Testis (tissue), 3 donors: ENCODE measurements around the gene SRCAP. TPM values are rescaled to one million over a fixed set of nuclear protein-coding genes. Genes with fewer than 3 reads are reported as not detected.
A peak's percentile ranks its signal among the peaks of the same experiment; 100 is the strongest.

Experiments
- DNase-seq: peaks from one replicate; pipeline ENCODE4 v3.0.0-alpha.2; 2019
- H3K27ac ChIP-seq, 2 donors: fragments of 200-600 bp; sonication (generic); one replicate each; pipeline ENCODE4 v1.5.1; 2019
- H3K27me3 ChIP-seq: fragments of 200-600 bp; sonication (generic); one replicate; pipeline ENCODE4 v1.5.1; 2019
- H3K36me3 ChIP-seq: fragments of 200-600 bp; sonication (generic); one replicate; pipeline ENCODE4 v1.5.1; 2017; ENCODE audit warnings: low read depth; ENCODE audit errors: missing control alignments
- H3K4me1 ChIP-seq: fragments of 200-600 bp; sonication (generic); one replicate; pipeline ENCODE4 v1.5.1; 2019
- H3K4me3 ChIP-seq, 2 donors: fragments of 200-600 bp; sonication (generic); one replicate each; pipeline ENCODE4 v1.5.1; 2017 to 2019
- H3K9me3 ChIP-seq: fragments of 200-600 bp; sonication (generic); one replicate; pipeline ENCODE4 v1.5.1; 2017
- POLR2A ChIP-seq: fragments of 450-650 bp; IDR thresholded peaks from one replicate; pipeline ENCODE4 v1.6.1; 2017; ENCODE audit warnings: antibody characterized with exemption, mild to moderate bottlenecking, moderate library complexity
- WGBS, 2 donors: methylation state at CpG; one replicate each; pipeline ENCODE4 v1.1.5; 2018; 5-methylcytosine and 5-hydroxymethylcytosine counted together
- intact Hi-C: fragments of 100-400 bp; cut with DNase I; formaldehyde crosslinking; loops from one replicate; pipeline ENCODE4 v1.15.1; 2023; ENCODE audit warnings: low total_unique reads
- polyA plus RNA-seq: library from polyadenylated mRNA; stranded (reverse); fragments of 350-450 nt; fragmentation: Illumina TruSeq; extraction: RNeasy Lipid Tissue Mini Kit (QIAGEN cat#74804); gene quantifications from one replicate; pipeline ENCODE4 v1.2.3, GENCODE V29; 2014; ENCODE audit warnings: low read depth, low replicate concordance; ENCODE audit not compliant: insufficient read depth
- small RNA-seq, 2 donors: library from RNA; depleted of rRNA; stranded (forward); fragments of <200 nt; gene quantifications; one replicate each; pipeline ENCODE3, GENCODE V24; 2016
- total RNA-seq, 2 donors: library from RNA; depleted of rRNA; stranded (reverse); fragments of >200 nt; gene quantifications; one replicate each; pipeline ENCODE4 v1.2.3, GENCODE V29; 2016
- TF ChIP-seq, protein P1 (sequence below), 3 experiments: fragments of 450-650 bp in 2 of 3; fragments of 200-600 bp in 1 of 3; sonication (generic) in 1 of 3; IDR thresholded peaks; one replicate each; pipeline ENCODE4 v1.5.1; 2016 to 2019; ENCODE audit warnings: antibody characterized with exemption in 3 of 3, mild to moderate bottlenecking in 2 of 3, moderate library complexity in 1 of 3

The SRCAP gene
- total and polyA plus RNA-seq, 3 donors from 2014 or later = 44.3 to 80.8 (median 74.3) TPM

DNA sequence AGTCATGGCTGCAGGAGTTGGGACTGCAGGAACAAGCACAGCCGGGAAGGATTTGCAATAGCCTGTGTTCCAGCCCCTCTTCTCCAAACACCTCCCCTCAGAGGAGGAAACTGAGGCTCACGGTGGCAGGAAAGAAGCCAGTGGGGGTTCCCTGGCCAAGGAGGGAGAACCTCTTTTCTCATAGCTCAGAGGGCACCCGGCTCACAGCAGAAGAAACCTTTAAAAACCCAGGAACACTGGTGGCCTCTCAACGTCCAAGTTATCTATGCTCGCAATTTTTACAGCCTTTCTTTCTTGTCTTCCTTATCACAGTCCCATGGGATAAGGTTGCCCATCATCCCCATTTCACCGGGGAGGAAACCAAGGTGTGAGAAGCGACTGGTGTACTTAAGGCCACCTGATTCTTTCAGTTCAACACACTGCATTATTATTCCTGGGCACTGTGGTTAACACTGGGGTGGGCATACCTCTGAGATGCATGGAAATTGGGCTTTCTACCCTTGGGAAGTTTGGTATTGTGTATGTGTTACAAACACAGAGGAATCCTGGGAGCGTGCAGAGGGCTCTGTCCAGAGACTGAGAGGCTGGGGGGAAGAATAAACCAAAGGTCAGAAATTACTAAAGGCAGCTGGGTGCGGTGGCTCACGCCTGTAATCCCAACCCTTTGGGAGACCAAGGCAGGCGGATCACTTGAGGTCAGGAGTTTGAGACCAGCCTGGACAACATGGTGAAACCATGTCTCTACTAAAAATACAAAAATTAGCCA is 88.8 kb downstream of the SRCAP start:
- no peak for TF ChIP-seq POLR2A
- TF ChIP-seq, protein P1, sequence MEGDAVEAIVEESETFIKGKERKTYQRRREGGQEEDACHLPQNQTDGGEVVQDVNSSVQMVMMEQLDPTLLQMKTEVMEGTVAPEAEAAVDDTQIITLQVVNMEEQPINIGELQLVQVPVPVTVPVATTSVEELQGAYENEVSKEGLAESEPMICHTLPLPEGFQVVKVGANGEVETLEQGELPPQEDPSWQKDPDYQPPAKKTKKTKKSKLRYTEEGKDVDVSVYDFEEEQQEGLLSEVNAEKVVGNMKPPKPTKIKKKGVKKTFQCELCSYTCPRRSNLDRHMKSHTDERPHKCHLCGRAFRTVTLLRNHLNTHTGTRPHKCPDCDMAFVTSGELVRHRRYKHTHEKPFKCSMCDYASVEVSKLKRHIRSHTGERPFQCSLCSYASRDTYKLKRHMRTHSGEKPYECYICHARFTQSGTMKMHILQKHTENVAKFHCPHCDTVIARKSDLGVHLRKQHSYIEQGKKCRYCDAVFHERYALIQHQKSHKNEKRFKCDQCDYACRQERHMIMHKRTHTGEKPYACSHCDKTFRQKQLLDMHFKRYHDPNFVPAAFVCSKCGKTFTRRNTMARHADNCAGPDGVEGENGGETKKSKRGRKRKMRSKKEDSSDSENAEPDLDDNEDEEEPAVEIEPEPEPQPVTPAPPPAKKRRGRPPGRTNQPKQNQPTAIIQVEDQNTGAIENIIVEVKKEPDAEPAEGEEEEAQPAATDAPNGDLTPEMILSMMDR (IDR thresholded peaks at IDR 0.05) = no peak
- 28 to 35% methylated on average over 11 of the region's 11 CpGs for WGBS, 2 donors
- peak overlapping the region; percentile 93 to 96 for H3K4me3 ChIP-seq
- H3K27me3 ChIP-seq = no peaks in the 10 kb centered on the region
- peak overlapping the region; percentile 77 to 80 for H3K27ac ChIP-seq
- H3K36me3 ChIP-seq = no peaks in the 10 kb centered on the region
- intact Hi-C loops = no loop called here
- no peaks in the 10 kb centered on the region for H3K9me3 ChIP-seq
- H3K4me1 ChIP-seq = peaks cover 17% of the 10 kb centered on the region
- no peak for DNase-seq

Small RNA genes lying within 50 kb of the gene (small RNA-seq; reads per million reads assigned to genes)
- gene RNU6-1043P = 0 reads per million in 2 donors
- 0 reads per million in 2 donors for gene RNU6-416P
- gene SNORA30 = 1.5 to 7.0 reads per million in 2 donors

Other genes starting within 250 kb of the SRCAP start
- 1 to 10 TPM; 2.8 to 5.0 TPM for gene ITGAL, start 226.4 kb upstream of the SRCAP start, total RNA-seq
- 6.7 TPM for gene ITGAL, start 226.4 kb upstream of the SRCAP start, polyA plus RNA-seq
- gene ZNF768, start 172.6 kb upstream of the SRCAP start, total RNA-seq = 10 to 100 TPM; 52.2 to 64.3 TPM
- gene ZNF768, start 172.6 kb upstream of the SRCAP start, polyA plus RNA-seq = 52.3 TPM
- gene ZNF747, start 164.3 kb upstream of the SRCAP start, total RNA-seq = 10 to 100 TPM; 18.7 to 23.3 TPM
- gene ZNF747, start 164.3 kb upstream of the SRCAP start, polyA plus RNA-seq = 13.1 TPM
- gene ZNF764, start 140.8 kb upstream of the SRCAP start, total RNA-seq = 10 to 100 TPM; 21.9 to 23.2 TPM
- 11.3 TPM for gene ZNF764, start 140.8 kb upstream of the SRCAP start, polyA plus RNA-seq
- 10 to 100 TPM; 21.7 to 54.6 TPM for gene ZNF688, start 127.5 kb upstream of the SRCAP start, total RNA-seq
- 38.5 TPM for gene ZNF688, start 127.5 kb upstream of the SRCAP start, polyA plus RNA-seq
- 10 to 100 TPM; 14.8 to 17.1 TPM for gene ZNF785, start 113.5 kb upstream of the SRCAP start, total RNA-seq
- gene ZNF785, start 113.5 kb upstream of the SRCAP start, polyA plus RNA-seq = 5.9 TPM
- 10 to 100 TPM; 33.0 to 41.3 TPM for gene ZNF689, start 88.8 kb upstream of the SRCAP start, total RNA-seq
- gene ZNF689, start 88.8 kb upstream of the SRCAP start, polyA plus RNA-seq = 82.7 TPM
- gene PRR14, start 48.2 kb upstream of the SRCAP start, total RNA-seq = 10 to 100 TPM; 60.0 to 66.3 TPM
- 37.0 TPM for gene PRR14, start 48.2 kb upstream of the SRCAP start, polyA plus RNA-seq
- gene FBRS, start 40.7 kb upstream of the SRCAP start, total RNA-seq = 100 to 1,000 TPM; 140 to 165 TPM
- 302 TPM for gene FBRS, start 40.7 kb upstream of the SRCAP start, polyA plus RNA-seq
- gene PHKG2, start 49.3 kb downstream of the SRCAP start, total RNA-seq = 100 to 1,000 TPM in 1 of 2 donors, 10 to 100 TPM in 1; 78.4 to 129 TPM
- 312 TPM for gene PHKG2, start 49.3 kb downstream of the SRCAP start, polyA plus RNA-seq
- 10 to 100 TPM; 31.5 to 54.2 TPM for gene CFAP119, start 62.9 kb downstream of the SRCAP start, total RNA-seq
- gene CFAP119, start 62.9 kb downstream of the SRCAP start, polyA plus RNA-seq = 43.3 TPM
- 100 to 1,000 TPM; 143 to 162 TPM for gene RNF40, start 63.2 kb downstream of the SRCAP start, total RNA-seq
- 219 TPM for gene RNF40, start 63.2 kb downstream of the SRCAP start, polyA plus RNA-seq
- 10 to 100 TPM; 19.4 to 21.9 TPM for gene ZNF629, start 88.0 kb downstream of the SRCAP start, total RNA-seq
- 11.2 TPM for gene ZNF629, start 88.0 kb downstream of the SRCAP start, polyA plus RNA-seq
- gene BCL7C, start 194.9 kb downstream of the SRCAP start, total RNA-seq = 10 to 100 TPM; 49.6 to 57.4 TPM
- 40.2 TPM for gene BCL7C, start 194.9 kb downstream of the SRCAP start, polyA plus RNA-seq
- 1 to 10 TPM; 5.9 to 9.0 TPM for gene CTF1, start 197.4 kb downstream of the SRCAP start, total RNA-seq
- 5.6 TPM for gene CTF1, start 197.4 kb downstream of the SRCAP start, polyA plus RNA-seq
- 100 to 1,000 TPM; 142 to 149 TPM for gene FBXL19, start 224.4 kb downstream of the SRCAP start, total RNA-seq
- 47.0 TPM for gene FBXL19, start 224.4 kb downstream of the SRCAP start, polyA plus RNA-seq
- gene ORAI3, start 249.9 kb downstream of the SRCAP start, total RNA-seq = 10 to 100 TPM; 68.6 to 75.0 TPM
- 29.1 TPM for gene ORAI3, start 249.9 kb downstream of the SRCAP start, polyA plus RNA-seq